HEK293 (cell line): ENCODE data around the gene ARHGAP30.

Source experiments
- YY1 ChIP-seq: fragments of 450-650 bp; formaldehyde crosslinking; IDR thresholded peaks from 2 replicates; pipeline ENCODE4 v1.5.1; 2018; ENCODE audit warnings: missing biosample characterization, missing genetic modification characterization
- ZBTB17 ChIP-seq: fragments of 450-650 bp; formaldehyde crosslinking; IDR thresholded peaks from 2 replicates; pipeline ENCODE4 v1.5.1; 2016; ENCODE audit warnings: missing biosample characterization, missing genetic modification characterization
- ZBTB7A ChIP-seq: fragments of 450-650 bp; formaldehyde crosslinking; IDR thresholded peaks from 2 replicates; pipeline ENCODE4 v1.5.1; 2016; ENCODE audit warnings: low read depth, missing biosample characterization, missing genetic modification characterization
- ZBTB8A ChIP-seq: fragments of 450-650 bp; formaldehyde crosslinking; IDR thresholded peaks from 2 replicates; pipeline ENCODE4 v1.5.1; 2016; ENCODE audit warnings: missing biosample characterization, missing genetic modification characterization
- ZNF24 ChIP-seq: fragments of 450-650 bp; formaldehyde crosslinking; IDR thresholded peaks from 2 replicates; pipeline ENCODE4 v1.5.1; 2016; ENCODE audit warnings: missing biosample characterization, missing genetic modification characterization
- ZNF248 ChIP-seq: fragments of 450-650 bp; formaldehyde crosslinking; IDR thresholded peaks from 2 replicates; pipeline ENCODE4 v1.5.1; 2017; ENCODE audit warnings: missing biosample characterization, missing genetic modification characterization
- ZNF274 ChIP-seq, 2 experiments: fragments of 200-500 bp in 1 of 2; fragments of 450-650 bp in 1 of 2; sonication (Bioruptor generic) in 1 of 2; formaldehyde crosslinking in 1 of 2; IDR thresholded peaks; 2 replicates each; pipeline versions ENCODE4 v1.5.1 to v1.6.1; 2014 to 2016; ENCODE audit warnings: borderline replicate concordance in 1 of 2, inconsistent platforms in 1 of 2, low read length in 1 of 2, missing biosample characterization in 1 of 2, missing genetic modification characterization in 1 of 2
- ZNF311 ChIP-seq: fragments of 450-650 bp; formaldehyde crosslinking; IDR thresholded peaks from 2 replicates; pipeline ENCODE4 v1.5.1; 2017; ENCODE audit warnings: missing biosample characterization, missing genetic modification characterization, borderline replicate concordance
- ZNF514 ChIP-seq: fragments of 450-650 bp; formaldehyde crosslinking; IDR thresholded peaks from 2 replicates; pipeline ENCODE4 v1.5.1; 2016; ENCODE audit warnings: missing biosample characterization, missing genetic modification characterization
- ZNF660 ChIP-seq: fragments of 450-650 bp; IDR thresholded peaks from 2 replicates; pipeline ENCODE4 v1.5.1; 2018; ENCODE audit warnings: missing biosample characterization, mild to moderate bottlenecking, missing genetic modification characterization
- ZNF777 ChIP-seq: fragments of 450-650 bp; formaldehyde crosslinking; IDR thresholded peaks from 2 replicates; pipeline ENCODE4 v1.5.1; 2017; ENCODE audit warnings: missing biosample characterization, missing genetic modification characterization, borderline replicate concordance
- ZNF785 ChIP-seq: fragments of 450-650 bp; formaldehyde crosslinking; IDR thresholded peaks from 2 replicates; pipeline ENCODE4 v1.5.1; 2016; ENCODE audit warnings: missing biosample characterization, missing genetic modification characterization
- TF ChIP-seq, protein P1 (sequence below): fragments of 450-650 bp; formaldehyde crosslinking; IDR thresholded peaks from 2 replicates; pipeline ENCODE4 v1.5.1; 2016; ENCODE audit warnings: missing biosample characterization, missing genetic modification characterization
- TF ChIP-seq, protein P2 (sequence below): fragments of 450-650 bp; formaldehyde crosslinking; IDR thresholded peaks from 2 replicates; pipeline ENCODE4 v1.5.1; 2017; ENCODE audit warnings: missing biosample characterization, missing genetic modification characterization

DNA sequence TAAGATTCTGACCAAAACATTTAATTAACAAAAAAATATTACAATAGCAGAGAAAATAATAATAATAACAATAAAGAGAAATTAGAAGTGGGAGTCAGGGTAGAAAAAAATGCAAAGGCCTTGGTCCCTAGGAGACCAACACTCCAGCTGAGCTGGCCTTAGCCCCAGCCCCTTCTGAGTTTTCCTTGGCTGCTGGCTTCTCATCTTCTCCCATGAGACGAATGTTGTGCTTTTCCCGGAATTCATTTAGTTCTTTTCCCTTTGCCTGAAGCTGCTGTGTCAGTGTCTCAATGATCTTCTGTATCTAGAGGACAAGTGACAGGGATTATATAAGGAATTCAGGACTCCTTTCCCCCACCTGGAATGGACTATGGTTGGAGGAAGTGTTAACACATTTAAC lies 30.9 kb upstream of the ARHGAP30 start:
- no peak for TF ChIP-seq ZNF274 (IDR thresholded peaks at IDR 0.05; ENCODE audit: low read length)
- TF ChIP-seq ZNF274 (tag by site-specific recombination; IDR thresholded peaks at IDR 0.05; ENCODE audit: borderline replicate concordance) = no peak
- TF ChIP-seq, protein P1, sequence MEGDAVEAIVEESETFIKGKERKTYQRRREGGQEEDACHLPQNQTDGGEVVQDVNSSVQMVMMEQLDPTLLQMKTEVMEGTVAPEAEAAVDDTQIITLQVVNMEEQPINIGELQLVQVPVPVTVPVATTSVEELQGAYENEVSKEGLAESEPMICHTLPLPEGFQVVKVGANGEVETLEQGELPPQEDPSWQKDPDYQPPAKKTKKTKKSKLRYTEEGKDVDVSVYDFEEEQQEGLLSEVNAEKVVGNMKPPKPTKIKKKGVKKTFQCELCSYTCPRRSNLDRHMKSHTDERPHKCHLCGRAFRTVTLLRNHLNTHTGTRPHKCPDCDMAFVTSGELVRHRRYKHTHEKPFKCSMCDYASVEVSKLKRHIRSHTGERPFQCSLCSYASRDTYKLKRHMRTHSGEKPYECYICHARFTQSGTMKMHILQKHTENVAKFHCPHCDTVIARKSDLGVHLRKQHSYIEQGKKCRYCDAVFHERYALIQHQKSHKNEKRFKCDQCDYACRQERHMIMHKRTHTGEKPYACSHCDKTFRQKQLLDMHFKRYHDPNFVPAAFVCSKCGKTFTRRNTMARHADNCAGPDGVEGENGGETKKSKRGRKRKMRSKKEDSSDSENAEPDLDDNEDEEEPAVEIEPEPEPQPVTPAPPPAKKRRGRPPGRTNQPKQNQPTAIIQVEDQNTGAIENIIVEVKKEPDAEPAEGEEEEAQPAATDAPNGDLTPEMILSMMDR (tag by site-specific recombination) = no peak
- TF ChIP-seq ZNF24 (tag by site-specific recombination) = no peak
- TF ChIP-seq ZBTB7A (tag by site-specific recombination) = no peak
- TF ChIP-seq, protein P2, sequence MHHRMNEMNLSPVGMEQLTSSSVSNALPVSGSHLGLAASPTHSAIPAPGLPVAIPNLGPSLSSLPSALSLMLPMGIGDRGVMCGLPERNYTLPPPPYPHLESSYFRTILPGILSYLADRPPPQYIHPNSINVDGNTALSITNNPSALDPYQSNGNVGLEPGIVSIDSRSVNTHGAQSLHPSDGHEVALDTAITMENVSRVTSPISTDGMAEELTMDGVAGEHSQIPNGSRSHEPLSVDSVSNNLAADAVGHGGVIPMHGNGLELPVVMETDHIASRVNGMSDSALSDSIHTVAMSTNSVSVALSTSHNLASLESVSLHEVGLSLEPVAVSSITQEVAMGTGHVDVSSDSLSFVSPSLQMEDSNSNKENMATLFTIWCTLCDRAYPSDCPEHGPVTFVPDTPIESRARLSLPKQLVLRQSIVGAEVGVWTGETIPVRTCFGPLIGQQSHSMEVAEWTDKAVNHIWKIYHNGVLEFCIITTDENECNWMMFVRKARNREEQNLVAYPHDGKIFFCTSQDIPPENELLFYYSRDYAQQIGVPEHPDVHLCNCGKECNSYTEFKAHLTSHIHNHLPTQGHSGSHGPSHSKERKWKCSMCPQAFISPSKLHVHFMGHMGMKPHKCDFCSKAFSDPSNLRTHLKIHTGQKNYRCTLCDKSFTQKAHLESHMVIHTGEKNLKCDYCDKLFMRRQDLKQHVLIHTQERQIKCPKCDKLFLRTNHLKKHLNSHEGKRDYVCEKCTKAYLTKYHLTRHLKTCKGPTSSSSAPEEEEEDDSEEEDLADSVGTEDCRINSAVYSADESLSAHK (tag by site-specific recombination) = no peak
- TF ChIP-seq ZNF785 (tag by site-specific recombination) = no peak
- TF ChIP-seq ZBTB8A (tag by site-specific recombination) = no peak
- TF ChIP-seq ZNF311 (tag by site-specific recombination) = no peak
- TF ChIP-seq ZNF514 (tag by site-specific recombination) = no peak
- TF ChIP-seq ZNF777 (tag by site-specific recombination) = no peak
- no peak for TF ChIP-seq YY1
- no peak for TF ChIP-seq ZBTB17 (tag by site-specific recombination)
- no peak for TF ChIP-seq ZNF248 (tag by site-specific recombination)
- TF ChIP-seq ZNF660 (tag by site-specific recombination) = no peak
